ENCODE results near the gene SQOR. TPM values are rescaled to one million over a fixed set of nuclear protein-coding genes. Genes with fewer than 3 reads are reported as not detected.

The SQOR gene
- total and polyA plus RNA-seq, 3 donors from 2014 or later = 8.1 to 18.2 (median 9.1) TPM

DNA sequence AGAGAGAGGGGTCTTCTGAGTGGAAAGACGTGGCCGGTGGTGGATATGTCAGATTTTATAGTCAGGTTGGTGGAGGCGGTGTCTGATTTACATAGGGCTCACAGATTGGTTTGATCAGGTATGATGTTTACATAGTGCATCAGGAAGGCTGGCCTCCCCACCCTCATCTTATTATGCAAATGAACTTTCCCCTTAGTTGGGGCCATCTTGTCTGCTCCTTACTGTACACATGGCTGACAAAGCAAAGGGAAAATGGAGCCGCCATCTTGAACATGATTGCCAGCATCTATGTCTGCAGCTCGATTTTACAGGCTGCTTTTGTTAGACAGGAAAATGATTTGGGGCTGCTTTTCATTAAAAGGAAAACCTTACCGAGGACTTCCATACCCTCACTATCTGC is 19.9 kb downstream of the SQOR start:
- intact Hi-C loops (cut with DNase I; ENCODE audit: low total_unique reads) = no loop called here
- Histone ChIP-seq H3K9me3 (no peaks in the 10 kb centered on the region), H3K36me3 (ENCODE audit: low read depth, missing control alignments) (no peaks in the 10 kb centered on the region), H3K27me3 (no peaks in the 10 kb centered on the region), H3K27ac (no peak overlapping the region), H3K4me1 (no peaks in the 10 kb centered on the region), H3K4me3 (no peak overlapping the region)
- no peak for DNase-seq
- TF ChIP-seq, protein P1, sequence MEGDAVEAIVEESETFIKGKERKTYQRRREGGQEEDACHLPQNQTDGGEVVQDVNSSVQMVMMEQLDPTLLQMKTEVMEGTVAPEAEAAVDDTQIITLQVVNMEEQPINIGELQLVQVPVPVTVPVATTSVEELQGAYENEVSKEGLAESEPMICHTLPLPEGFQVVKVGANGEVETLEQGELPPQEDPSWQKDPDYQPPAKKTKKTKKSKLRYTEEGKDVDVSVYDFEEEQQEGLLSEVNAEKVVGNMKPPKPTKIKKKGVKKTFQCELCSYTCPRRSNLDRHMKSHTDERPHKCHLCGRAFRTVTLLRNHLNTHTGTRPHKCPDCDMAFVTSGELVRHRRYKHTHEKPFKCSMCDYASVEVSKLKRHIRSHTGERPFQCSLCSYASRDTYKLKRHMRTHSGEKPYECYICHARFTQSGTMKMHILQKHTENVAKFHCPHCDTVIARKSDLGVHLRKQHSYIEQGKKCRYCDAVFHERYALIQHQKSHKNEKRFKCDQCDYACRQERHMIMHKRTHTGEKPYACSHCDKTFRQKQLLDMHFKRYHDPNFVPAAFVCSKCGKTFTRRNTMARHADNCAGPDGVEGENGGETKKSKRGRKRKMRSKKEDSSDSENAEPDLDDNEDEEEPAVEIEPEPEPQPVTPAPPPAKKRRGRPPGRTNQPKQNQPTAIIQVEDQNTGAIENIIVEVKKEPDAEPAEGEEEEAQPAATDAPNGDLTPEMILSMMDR (IDR thresholded peaks at IDR 0.05) = no peak
- no peak for TF ChIP-seq POLR2A (IDR thresholded peaks at IDR 0.05)
- 77 to 78% methylated on average over 6 of the region's 6 CpGs for WGBS, 2 donors

DNA sequence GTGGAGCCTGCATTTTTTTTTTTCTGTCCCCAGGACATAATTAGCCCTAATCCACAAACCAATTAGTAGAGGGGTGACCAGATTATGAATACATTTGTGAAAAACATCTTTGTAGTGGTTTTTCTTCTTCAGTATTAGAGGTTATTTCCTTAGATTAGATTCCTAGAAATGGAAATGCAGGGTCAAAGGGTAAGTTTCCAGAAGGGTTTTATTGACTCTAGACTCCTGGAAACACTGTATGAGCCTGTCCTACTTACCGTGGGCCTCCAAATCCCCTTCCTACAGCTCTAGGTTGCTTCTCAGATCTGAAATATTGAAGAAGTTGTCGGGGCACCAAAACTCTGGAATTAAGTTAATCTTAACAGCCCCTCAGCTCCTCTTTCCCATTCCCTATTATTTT is 22.4 kb downstream of the SQOR start:
- H3K9me3 ChIP-seq = no peaks in the 10 kb centered on the region
- peaks cover 7% of the 10 kb centered on the region for H3K4me1 ChIP-seq
- no peak overlapping the region for H3K27ac ChIP-seq
- TF ChIP-seq, protein P1 (IDR thresholded peaks at IDR 0.05) = no peak
- TF ChIP-seq POLR2A (IDR thresholded peaks at IDR 0.05) = no peak
- H3K4me3 ChIP-seq = no peak overlapping the region
- 81 to 82% methylated on average over 2 of the region's 2 CpGs for WGBS, 2 donors
- H3K27me3 ChIP-seq = no peaks in the 10 kb centered on the region
- no peaks in the 10 kb centered on the region for H3K36me3 ChIP-seq (ENCODE audit: low read depth, missing control alignments)
- DNase-seq = no peak
- intact Hi-C loops (cut with DNase I; ENCODE audit: low total_unique reads) = no loop called here

DNA sequence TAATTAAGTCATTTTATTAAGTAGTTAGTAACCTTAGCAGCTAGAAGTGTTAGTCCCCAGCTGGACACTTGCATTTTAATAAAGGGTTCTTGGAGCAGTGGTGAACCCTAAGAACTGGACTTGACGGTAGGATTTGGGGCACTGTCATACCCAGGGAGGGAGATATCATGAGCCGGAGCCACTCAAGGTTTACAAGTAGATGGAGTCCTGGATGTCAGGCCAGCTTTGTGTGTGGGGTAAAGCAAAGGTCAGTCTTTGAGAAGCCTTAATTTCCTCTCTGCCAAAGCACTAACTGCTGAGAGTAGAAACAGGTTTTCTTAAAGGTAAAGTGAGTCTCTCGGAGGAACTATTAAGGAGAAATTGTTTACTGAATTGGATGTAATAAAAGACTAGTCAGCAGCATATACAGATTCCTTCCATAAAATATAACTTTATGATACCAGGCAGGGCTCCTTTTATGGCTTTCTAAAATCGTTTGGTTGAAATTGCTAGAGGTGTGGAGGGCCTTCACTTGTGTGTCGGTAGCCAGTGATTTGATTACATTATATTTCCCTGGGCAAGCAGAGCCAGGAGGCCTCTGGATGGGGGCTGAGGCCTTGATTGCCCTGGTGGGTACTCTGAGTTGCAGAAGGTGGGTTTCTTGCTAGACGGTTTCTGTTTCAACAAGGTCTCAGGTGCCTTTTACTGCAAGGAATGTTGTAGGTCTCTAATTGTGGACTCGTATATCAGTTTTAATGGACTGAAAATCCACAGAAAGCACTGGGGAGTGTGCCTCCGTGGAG is 23.1 kb downstream of the SQOR start:
- intact Hi-C loops (cut with DNase I; ENCODE audit: low total_unique reads) = no loop called here
- H3K27me3 ChIP-seq = no peaks in the 10 kb centered on the region
- H3K27ac ChIP-seq = no peak overlapping the region
- H3K36me3 ChIP-seq (ENCODE audit: low read depth, missing control alignments) = no peaks in the 10 kb centered on the region
- peaks cover 7% of the 10 kb centered on the region for H3K4me1 ChIP-seq
- 81 to 86% methylated on average over 8 of the region's 8 CpGs for WGBS, 2 donors
- no peaks in the 10 kb centered on the region for H3K9me3 ChIP-seq
- DNase-seq = no peak
- TF ChIP-seq, protein P1 (IDR thresholded peaks at IDR 0.05) = no peak
- TF ChIP-seq POLR2A (IDR thresholded peaks at IDR 0.05) = no peak
- H3K4me3 ChIP-seq = no peak overlapping the region

DNA sequence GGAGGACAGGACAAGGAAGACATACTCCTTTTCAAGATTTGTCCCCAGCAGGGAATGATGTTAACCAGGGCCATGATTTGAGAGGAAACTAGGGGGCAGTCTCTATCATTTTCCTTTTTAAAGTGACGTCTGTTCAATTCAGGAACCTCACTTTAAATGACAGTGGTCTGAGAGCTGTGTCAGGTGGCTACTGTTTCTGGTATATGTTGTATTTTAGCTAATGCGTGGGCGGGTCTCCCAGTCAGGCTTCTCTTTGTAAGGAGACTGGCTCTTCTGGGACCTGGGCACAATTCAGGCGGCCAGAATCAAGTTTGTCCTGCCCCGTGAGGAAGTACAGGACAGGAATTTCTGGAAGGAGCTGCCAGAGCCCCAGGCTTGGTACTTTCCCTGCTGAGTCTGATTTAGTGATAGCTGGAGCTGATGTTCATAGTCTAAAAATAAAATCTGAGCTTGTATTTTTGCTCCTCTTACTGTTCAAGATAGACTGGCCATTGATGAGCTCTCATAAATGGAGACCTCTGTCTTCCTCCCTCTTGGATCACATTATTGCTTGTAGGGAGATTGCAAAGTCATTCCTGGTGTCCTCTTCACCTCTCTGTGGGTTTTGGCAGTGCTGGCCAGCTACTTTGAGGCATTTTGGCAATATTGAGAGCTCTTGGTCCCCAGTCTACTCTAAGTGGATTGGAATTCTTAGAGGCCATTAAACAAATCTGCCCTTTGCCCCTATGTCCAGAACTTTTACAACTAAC is 25.6 kb downstream of the SQOR start:
- 60 to 66% methylated on average over 5 of the region's 5 CpGs for WGBS, 2 donors
- Histone ChIP-seq H3K4me3 (no peak overlapping the region), H3K36me3 (ENCODE audit: low read depth, missing control alignments) (no peaks in the 10 kb centered on the region), H3K27ac (no peak overlapping the region), H3K27me3 (no peaks in the 10 kb centered on the region), H3K4me1 (peaks cover 7% of the 10 kb centered on the region), H3K9me3 (no peaks in the 10 kb centered on the region)
- intact Hi-C loops (cut with DNase I; ENCODE audit: low total_unique reads) = no loop called here
- no peak for TF ChIP-seq POLR2A (IDR thresholded peaks at IDR 0.05)
- no peak for DNase-seq

DNA sequence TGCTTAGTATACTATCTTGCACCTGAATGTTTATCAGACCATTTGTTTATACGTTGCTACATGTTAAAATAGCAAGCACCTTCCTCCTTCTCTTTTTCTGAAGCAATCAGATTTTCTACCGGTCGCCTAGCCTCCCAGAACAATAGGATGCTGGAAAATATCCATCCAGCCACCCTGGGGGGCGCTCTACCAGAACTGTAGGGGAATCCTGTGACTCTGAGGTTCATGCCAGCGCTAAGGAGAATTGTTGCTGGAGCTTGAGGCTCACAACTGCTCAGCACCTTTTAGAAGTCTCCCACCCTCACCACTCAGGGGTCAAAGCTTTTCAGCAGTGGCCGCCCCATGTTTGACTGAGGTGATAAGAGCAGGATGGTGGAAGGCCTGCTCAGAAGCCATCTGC is 27.5 kb downstream of the SQOR start:
- Histone ChIP-seq H3K27me3 (no peaks in the 10 kb centered on the region), H3K4me1 (peaks cover 7% of the 10 kb centered on the region), H3K36me3 (ENCODE audit: low read depth, missing control alignments) (no peaks in the 10 kb centered on the region), H3K27ac (no peak overlapping the region), H3K4me3 (no peak overlapping the region), H3K9me3 (no peaks in the 10 kb centered on the region)
- DNase-seq = no peak
- no peak for TF ChIP-seq POLR2A (IDR thresholded peaks at IDR 0.05)
- TF ChIP-seq, protein P1 (IDR thresholded peaks at IDR 0.05) = no peak
- intact Hi-C loops (cut with DNase I; ENCODE audit: low total_unique reads) = no loop called here
- WGBS, 2 donors = 71 to 81% methylated on average over 5 to 6 of the region's 6 CpGs

Measured in testis (tissue), 3 donors.